Cardiac fibroblast (primary cell): ENCODE data around the gene ANGPT4.

Experiments
- DNase-seq, 2 donors: peaks; one replicate each; pipeline versions ENCODE4 v3.0.0 to v3.0.0-alpha.2; 2010; ENCODE audit warnings: low read depth in 2 of 2
- H3K4me3 ChIP-seq, 2 donors: replicated peaks in 1 of 2; 1 replicate in 1 of 2; 2 replicates in 1 of 2; pipeline ENCODE4 v1.5.1; 2011; ENCODE audit warnings: low read depth in 2 of 2, low read length in 2 of 2, mild to moderate bottlenecking in 2 of 2, moderate library complexity in 1 of 2
- TF ChIP-seq, protein P1 (sequence below): IDR thresholded peaks from one replicate; pipeline ENCODE4 v1.5.1; 2011; ENCODE audit warnings: low read depth, mild to moderate bottlenecking, low read length, inconsistent platforms

Gene ANGPT4

DNA sequence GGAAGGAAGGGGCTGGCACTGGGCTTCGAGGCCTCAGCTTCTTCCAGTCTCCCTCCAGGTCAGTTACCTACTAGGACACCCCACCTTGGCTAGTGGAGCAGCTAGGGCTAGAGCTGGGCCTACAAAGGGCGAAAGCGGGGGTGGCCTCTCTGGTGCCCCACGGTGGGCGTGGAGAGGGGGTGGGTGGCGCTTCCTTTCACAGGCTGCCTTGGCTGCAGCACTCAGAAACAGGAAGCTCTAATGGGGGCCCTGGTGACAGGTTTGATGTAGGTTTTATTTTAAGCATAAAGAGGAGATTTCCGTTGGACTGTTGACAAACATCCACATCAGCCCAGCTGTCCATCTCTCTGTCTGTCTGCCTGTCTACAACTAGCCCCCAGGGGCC, 69.2 kb downstream of the ANGPT4 start:
- DNase-seq, result no peak
- TF ChIP-seq, protein P1, sequence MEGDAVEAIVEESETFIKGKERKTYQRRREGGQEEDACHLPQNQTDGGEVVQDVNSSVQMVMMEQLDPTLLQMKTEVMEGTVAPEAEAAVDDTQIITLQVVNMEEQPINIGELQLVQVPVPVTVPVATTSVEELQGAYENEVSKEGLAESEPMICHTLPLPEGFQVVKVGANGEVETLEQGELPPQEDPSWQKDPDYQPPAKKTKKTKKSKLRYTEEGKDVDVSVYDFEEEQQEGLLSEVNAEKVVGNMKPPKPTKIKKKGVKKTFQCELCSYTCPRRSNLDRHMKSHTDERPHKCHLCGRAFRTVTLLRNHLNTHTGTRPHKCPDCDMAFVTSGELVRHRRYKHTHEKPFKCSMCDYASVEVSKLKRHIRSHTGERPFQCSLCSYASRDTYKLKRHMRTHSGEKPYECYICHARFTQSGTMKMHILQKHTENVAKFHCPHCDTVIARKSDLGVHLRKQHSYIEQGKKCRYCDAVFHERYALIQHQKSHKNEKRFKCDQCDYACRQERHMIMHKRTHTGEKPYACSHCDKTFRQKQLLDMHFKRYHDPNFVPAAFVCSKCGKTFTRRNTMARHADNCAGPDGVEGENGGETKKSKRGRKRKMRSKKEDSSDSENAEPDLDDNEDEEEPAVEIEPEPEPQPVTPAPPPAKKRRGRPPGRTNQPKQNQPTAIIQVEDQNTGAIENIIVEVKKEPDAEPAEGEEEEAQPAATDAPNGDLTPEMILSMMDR, result no peak
- H3K4me3 ChIP-seq, result no peak overlapping the region

- no peak overlapping the region for H3K4me3 ChIP-seq
- TF ChIP-seq, protein P1, result no peak
- DNase-seq, result no peak
Observed at GRCh38 chr20:845941-846893, 69.9 kb downstream of the ANGPT4 start.

DNA sequence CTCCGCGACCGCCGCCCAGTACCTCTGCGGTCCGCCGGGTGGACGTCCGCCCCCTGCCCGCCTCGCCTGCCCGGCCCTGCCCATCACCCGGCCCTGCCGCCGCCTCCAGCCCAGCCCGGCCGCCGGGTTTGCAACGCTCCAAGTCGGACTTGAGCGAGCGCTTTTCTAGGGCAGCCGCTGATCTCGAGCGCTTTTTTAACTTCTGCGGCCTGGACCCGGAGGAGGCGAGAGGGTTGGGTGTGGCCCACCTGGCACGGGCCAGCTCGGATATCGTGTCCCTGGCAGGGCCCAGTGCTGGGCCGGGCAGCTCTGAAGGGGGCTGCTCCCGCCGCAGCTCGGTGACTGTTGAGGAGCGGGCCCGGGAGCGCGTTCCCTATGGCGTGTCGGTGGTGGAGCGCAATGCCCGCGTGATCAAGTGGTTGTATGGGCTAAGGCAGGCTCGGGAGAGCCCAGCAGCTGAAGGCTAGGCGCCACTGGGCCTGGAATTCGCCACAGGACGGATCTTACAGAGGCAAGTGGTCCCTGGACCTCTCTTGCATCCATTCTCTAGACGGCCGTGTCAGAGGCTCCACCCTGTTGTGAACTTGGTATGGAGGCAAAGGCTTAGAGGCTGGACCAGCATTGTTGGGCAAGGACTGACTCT, 70.8 kb downstream of the ANGPT4 start:
- no peak for DNase-seq

GRCh38 chr20:844473-845225, 71.5 kb downstream of the ANGPT4 start:
- TF ChIP-seq, protein P1, result no peak
- H3K4me3 ChIP-seq, result peak overlapping the region; percentile 42
- peak; percentile 91 to 95 for DNase-seq

More for the DNA sequence above, 70.8 kb downstream of the ANGPT4 start:
- TF ChIP-seq, protein P1, result no peak
- no peak overlapping the region for H3K4me3 ChIP-seq

DNA sequence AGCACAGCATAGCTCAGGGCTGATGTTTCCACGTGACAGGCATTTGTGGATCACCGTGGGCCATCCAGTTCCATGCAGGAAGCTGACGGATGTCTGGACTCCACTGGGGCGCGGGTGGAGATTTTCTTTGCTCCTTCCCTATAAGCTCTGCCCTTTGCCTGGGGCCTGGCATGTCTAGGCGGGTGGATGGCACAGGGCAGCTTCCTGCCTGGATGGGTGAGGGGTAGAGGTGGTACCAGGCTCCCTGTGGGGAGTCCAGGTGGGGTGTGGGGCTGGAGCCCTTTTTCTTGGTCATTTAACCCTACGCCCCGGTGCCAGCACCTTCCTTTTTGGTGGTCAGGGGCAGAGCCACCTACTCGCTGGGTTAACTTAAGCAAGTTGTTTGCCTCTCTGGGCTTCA, 72.2 kb downstream of the ANGPT4 start:
- no peak overlapping the region for H3K4me3 ChIP-seq
- no peak for DNase-seq
- TF ChIP-seq, protein P1, result no peak

DNA sequence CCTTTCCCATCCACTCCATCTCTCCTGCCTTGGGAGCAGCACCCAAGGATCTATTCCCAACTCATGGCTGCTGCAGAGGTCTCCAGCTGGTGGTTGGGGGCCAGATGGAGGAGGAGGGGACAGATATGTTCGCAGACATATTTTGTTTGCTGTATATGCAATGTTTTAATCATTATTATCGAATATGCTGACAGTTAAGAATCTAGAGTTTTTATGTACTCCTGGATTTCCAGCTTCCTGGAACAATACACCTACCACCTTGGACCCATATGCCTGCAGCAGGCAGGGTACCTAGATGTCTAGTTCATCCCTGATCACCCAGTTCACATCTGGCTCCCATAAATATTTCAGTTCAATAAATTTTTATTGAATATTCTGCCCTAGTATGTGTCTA, 73.6 kb downstream of the ANGPT4 start:
- H3K4me3 ChIP-seq, result no peak overlapping the region
- TF ChIP-seq, protein P1, result no peak
- DNase-seq, result no peak
